ENCODE measurements around the gene SPATS2L.

- TF ChIP-seq, protein P1, sequence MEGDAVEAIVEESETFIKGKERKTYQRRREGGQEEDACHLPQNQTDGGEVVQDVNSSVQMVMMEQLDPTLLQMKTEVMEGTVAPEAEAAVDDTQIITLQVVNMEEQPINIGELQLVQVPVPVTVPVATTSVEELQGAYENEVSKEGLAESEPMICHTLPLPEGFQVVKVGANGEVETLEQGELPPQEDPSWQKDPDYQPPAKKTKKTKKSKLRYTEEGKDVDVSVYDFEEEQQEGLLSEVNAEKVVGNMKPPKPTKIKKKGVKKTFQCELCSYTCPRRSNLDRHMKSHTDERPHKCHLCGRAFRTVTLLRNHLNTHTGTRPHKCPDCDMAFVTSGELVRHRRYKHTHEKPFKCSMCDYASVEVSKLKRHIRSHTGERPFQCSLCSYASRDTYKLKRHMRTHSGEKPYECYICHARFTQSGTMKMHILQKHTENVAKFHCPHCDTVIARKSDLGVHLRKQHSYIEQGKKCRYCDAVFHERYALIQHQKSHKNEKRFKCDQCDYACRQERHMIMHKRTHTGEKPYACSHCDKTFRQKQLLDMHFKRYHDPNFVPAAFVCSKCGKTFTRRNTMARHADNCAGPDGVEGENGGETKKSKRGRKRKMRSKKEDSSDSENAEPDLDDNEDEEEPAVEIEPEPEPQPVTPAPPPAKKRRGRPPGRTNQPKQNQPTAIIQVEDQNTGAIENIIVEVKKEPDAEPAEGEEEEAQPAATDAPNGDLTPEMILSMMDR (IDR thresholded peaks at IDR 0.05): no peak
- TF ChIP-seq POLR2A (IDR thresholded peaks at IDR 0.05): no peak
Measured at GRCh38 chr2:200484934-200485333, 178.4 kb downstream of the SPATS2L start.
